Measurements from ENCODE around the gene ZNF594.
"Not testable (repeated sequence)": the region's sequence is repeated elsewhere in the genome, so short reads cannot be mapped to it uniquely, and the experiment has no call there.

The ZNF594 gene

DNA sequence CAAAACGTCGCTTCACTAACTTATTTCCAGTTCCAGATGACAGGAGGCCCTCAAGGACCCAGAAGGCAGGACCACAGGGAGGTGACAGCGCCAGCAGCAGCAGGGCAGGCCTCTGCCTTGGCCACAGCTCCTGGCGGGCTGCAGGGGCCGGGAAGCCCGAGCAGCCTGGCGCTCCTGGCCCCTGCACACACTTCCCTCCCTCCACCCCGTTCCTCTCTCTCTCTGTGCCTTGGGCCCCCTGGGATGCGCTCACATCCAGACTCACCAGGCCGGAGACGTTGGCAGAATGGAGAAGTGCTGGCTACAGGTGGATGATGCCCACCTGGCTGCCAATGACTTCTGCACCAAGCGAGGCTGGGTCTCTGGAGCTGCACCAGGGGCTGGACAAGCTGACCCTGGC is 12.7 kb downstream of the ZNF594 start:
- no peak overlapping the region for H3K23ac ChIP-seq (ENCODE audit: low read depth, low read length, poor library complexity)
- H3K79me1 ChIP-seq (ENCODE audit: low read depth, low read length) = peaks cover 3% of the 10 kb centered on the region
- H3K9ac ChIP-seq (ENCODE audit: low read depth, low read length, poor library complexity) = no peak overlapping the region
- H3K27me3 ChIP-seq (ENCODE audit: control insufficient read depth in 3 of 3, insufficient read depth in 3 of 3, low read depth in 1 of 3, low read length in 3 of 3) = no peaks in the 10 kb centered on the region
- no peak overlapping the region for H2BK5ac ChIP-seq (ENCODE audit: low read length)
- no peak overlapping the region for H3K27ac ChIP-seq (replicated peaks; ENCODE audit: low read length)
- H2BK120ac ChIP-seq (ENCODE audit: low read depth, low read length) = no peak overlapping the region
- no peak overlapping the region for H3K4ac ChIP-seq (ENCODE audit: low read length)
- H3K9me3 ChIP-seq (replicated peaks in 1 of 2; ENCODE audit: control insufficient read depth in 2 of 2, insufficient read depth in 1 of 2, low read depth in 1 of 2, low read length in 2 of 2) = peaks cover 39 to 92% of the 10 kb centered on the region in 2 donors
- no peak overlapping the region for H4K91ac ChIP-seq (ENCODE audit: low read depth, low read length, poor library complexity)
- no peak overlapping the region for H3K14ac ChIP-seq (ENCODE audit: low read length)
- peak overlapping the region; percentile 22 for H3K18ac ChIP-seq (ENCODE audit: low read length)
- no peak overlapping the region for H3K4me3 ChIP-seq (ENCODE audit: low read length in 2 of 2)
- WGBS, 2 donors (ENCODE audit: extremely low coverage in 2 of 2, insufficient read length in 2 of 2, insufficient replicate concordance in 1 of 2) = no CpG with 5 or more reads among the region's 12 CpGs
- no peaks in the 10 kb centered on the region for H3K4me1 ChIP-seq (ENCODE audit: control insufficient read depth in 2 of 2, insufficient read depth in 1 of 2, low read depth in 1 of 2, low read length in 2 of 2)
- H2AK5ac ChIP-seq (ENCODE audit: low read depth, low read length) = no peak overlapping the region
- H2BK12ac ChIP-seq (ENCODE audit: low read length) = no peak overlapping the region
- no peak overlapping the region for H3K4me2 ChIP-seq (ENCODE audit: insufficient read depth, low read length, poor library complexity, severe bottlenecking)
- H2AFZ ChIP-seq (ENCODE audit: low read length) = no peak overlapping the region
- no peak for DNase-seq (ENCODE audit: low spot score)
- no peak overlapping the region for H4K8ac ChIP-seq (ENCODE audit: low read depth, low read length)
- no peak overlapping the region for H2BK15ac ChIP-seq (ENCODE audit: low read length)
- peaks cover 26 to 57% of the 10 kb centered on the region in 2 donors for H3K36me3 ChIP-seq (replicated peaks in 1 of 2; ENCODE audit: control insufficient read depth in 2 of 2, insufficient read depth in 2 of 2, low read length in 2 of 2)

DNA sequence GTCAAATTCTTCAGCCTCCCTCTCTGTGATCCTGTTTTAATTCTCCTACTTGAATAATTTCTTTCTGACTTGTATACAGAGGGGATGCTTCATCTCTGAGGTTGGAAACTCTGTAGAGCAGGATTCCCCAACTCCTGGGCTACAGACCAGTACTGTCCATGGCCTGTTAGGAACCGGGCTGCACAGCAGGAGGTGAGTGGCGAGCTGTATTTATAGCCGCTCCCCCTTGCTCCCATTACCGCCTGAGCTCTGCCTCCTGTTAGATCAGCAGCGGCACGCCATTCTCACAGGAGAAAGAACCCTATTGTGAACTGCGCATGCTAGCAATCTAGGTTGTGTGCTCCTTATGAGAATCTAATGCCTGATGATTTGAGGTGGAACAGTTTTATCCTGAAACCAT is 16.6 kb downstream of the ZNF594 start:
- H4K8ac ChIP-seq (ENCODE audit: low read depth, low read length); H3K18ac ChIP-seq (ENCODE audit: low read length); H2AFZ ChIP-seq (ENCODE audit: low read length); H2AK5ac ChIP-seq (ENCODE audit: low read depth, low read length); H3K4ac ChIP-seq (ENCODE audit: low read length); H2BK120ac ChIP-seq (ENCODE audit: low read depth, low read length); H2BK15ac ChIP-seq (ENCODE audit: low read length); H3K23ac ChIP-seq (ENCODE audit: low read depth, low read length, poor library complexity); DNase-seq (ENCODE audit: low spot score); H3K4me3 ChIP-seq (ENCODE audit: low read length in 2 of 2); H4K91ac ChIP-seq (ENCODE audit: low read depth, low read length, poor library complexity); H3K4me2 ChIP-seq (ENCODE audit: insufficient read depth, low read length, poor library complexity, severe bottlenecking); H3K4me1 ChIP-seq (ENCODE audit: control insufficient read depth in 2 of 2, insufficient read depth in 1 of 2, low read depth in 1 of 2, low read length in 2 of 2); H3K9ac ChIP-seq (ENCODE audit: low read depth, low read length, poor library complexity); H3K14ac ChIP-seq (ENCODE audit: low read length); H3K27ac ChIP-seq (replicated peaks; ENCODE audit: low read length); H2BK12ac ChIP-seq (ENCODE audit: low read length); H3K27me3 ChIP-seq (ENCODE audit: control insufficient read depth in 3 of 3, insufficient read depth in 3 of 3, low read depth in 1 of 3, low read length in 3 of 3); H3K79me1 ChIP-seq (ENCODE audit: low read depth, low read length); H2BK5ac ChIP-seq (ENCODE audit: low read length): not testable (repeated sequence)
- peaks cover 9 to 41% of the 10 kb centered on the region in 2 donors for H3K36me3 ChIP-seq (replicated peaks in 1 of 2; ENCODE audit: control insufficient read depth in 2 of 2, insufficient read depth in 2 of 2, low read length in 2 of 2)
- peaks cover 10 to 54% of the 10 kb centered on the region in 2 donors for H3K9me3 ChIP-seq (replicated peaks in 1 of 2; ENCODE audit: control insufficient read depth in 2 of 2, insufficient read depth in 1 of 2, low read depth in 1 of 2, low read length in 2 of 2)
- no CpG with 5 or more reads among the region's 7 CpGs for WGBS, 2 donors (ENCODE audit: extremely low coverage in 2 of 2, insufficient read length in 2 of 2, insufficient replicate concordance in 1 of 2)

DNA sequence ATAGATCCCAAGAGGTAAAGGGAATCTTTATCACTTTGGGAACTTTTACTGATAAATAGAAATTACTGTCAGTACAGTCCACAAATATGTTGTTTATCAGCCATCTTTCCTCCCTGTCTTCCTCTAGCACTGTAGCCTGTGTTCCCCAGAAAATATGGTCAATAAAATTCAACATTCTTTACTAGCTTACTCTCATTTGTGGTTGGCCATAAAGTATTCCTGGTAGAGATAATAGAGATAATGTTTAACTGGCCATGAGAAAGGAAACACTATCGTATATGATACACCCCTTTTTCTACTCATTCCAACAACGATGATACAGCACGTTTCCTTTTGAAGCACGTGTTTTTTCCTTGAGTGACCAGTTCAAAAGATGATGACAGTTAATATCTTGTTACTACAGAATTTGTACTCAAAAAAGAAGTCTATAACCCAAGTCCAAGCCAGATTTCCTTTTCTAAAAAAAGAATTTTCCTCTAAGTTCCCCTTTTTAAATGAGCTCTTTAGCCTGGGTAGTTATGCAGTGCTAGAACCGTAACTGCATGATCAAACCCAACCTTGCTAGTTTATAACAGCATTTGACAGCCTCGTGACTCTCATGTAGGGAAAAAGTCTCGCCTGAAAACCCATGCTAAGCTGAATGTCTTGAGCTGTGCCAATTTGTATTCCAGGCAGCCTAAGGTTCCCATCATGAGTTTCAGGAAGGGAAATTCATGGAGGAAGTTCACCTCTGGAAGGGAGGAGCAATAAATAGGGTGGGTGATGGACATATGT is 25.7 kb downstream of the ZNF594 start:
- H3K4me2 ChIP-seq (ENCODE audit: insufficient read depth, low read length, poor library complexity, severe bottlenecking); H3K9ac ChIP-seq (ENCODE audit: low read depth, low read length, poor library complexity); H2BK120ac ChIP-seq (ENCODE audit: low read depth, low read length); DNase-seq (ENCODE audit: low spot score); H4K91ac ChIP-seq (ENCODE audit: low read depth, low read length, poor library complexity); H3K9me3 ChIP-seq (replicated peaks in 1 of 2; ENCODE audit: control insufficient read depth in 2 of 2, insufficient read depth in 1 of 2, low read depth in 1 of 2, low read length in 2 of 2); H2BK15ac ChIP-seq (ENCODE audit: low read length); H3K36me3 ChIP-seq (replicated peaks in 1 of 2; ENCODE audit: control insufficient read depth in 2 of 2, insufficient read depth in 2 of 2, low read length in 2 of 2); H2BK5ac ChIP-seq (ENCODE audit: low read length); H2BK12ac ChIP-seq (ENCODE audit: low read length); H3K18ac ChIP-seq (ENCODE audit: low read length); H3K79me1 ChIP-seq (ENCODE audit: low read depth, low read length); H3K23ac ChIP-seq (ENCODE audit: low read depth, low read length, poor library complexity); H2AFZ ChIP-seq (ENCODE audit: low read length); H3K27ac ChIP-seq (replicated peaks; ENCODE audit: low read length); H3K4ac ChIP-seq (ENCODE audit: low read length); H3K4me3 ChIP-seq (ENCODE audit: low read length in 2 of 2); H3K4me1 ChIP-seq (ENCODE audit: control insufficient read depth in 2 of 2, insufficient read depth in 1 of 2, low read depth in 1 of 2, low read length in 2 of 2); H3K14ac ChIP-seq (ENCODE audit: low read length); H3K27me3 ChIP-seq (ENCODE audit: control insufficient read depth in 3 of 3, insufficient read depth in 3 of 3, low read depth in 1 of 3, low read length in 3 of 3); H2AK5ac ChIP-seq (ENCODE audit: low read depth, low read length): not testable (repeated sequence)
- no CpG with 5 or more reads among the region's 7 CpGs for WGBS, 2 donors (ENCODE audit: extremely low coverage in 2 of 2, insufficient read length in 2 of 2, insufficient replicate concordance in 1 of 2)
- H4K8ac ChIP-seq (ENCODE audit: low read depth, low read length) = peak overlapping the region; percentile 65

DNA sequence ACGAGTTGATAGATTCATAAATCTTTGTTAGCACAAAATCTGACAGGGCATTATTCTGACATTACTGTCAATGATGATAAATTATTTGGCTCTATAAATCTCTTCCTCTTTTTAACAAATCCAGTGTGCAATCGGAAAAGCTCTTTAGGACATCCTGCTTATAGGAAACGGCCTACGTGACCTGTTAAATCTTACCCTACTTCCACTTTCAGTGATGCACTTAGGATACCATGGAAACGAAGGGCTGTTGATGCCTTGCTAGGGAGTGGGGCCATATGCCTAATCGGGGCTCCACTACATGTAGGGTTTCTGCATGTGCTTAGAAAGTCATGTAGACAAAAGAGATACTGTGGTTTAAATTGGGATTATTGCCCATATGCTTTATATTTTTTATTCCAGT is 27.2 kb downstream of the ZNF594 start:
- Histone ChIP-seq H3K23ac (ENCODE audit: low read depth, low read length, poor library complexity) (no peak overlapping the region), H2AK5ac (ENCODE audit: low read depth, low read length) (no peak overlapping the region), H2AFZ (ENCODE audit: low read length) (no peak overlapping the region), H3K4me1 (ENCODE audit: control insufficient read depth in 2 of 2, insufficient read depth in 1 of 2, low read depth in 1 of 2, low read length in 2 of 2) (no peaks in the 10 kb centered on the region), H3K18ac (ENCODE audit: low read length) (no peak overlapping the region), H2BK15ac (ENCODE audit: low read length) (no peak overlapping the region), H3K9ac (ENCODE audit: low read depth, low read length, poor library complexity) (no peak overlapping the region), H4K8ac (ENCODE audit: low read depth, low read length) (no peak overlapping the region), H2BK5ac (ENCODE audit: low read length) (no peak overlapping the region), H4K91ac (ENCODE audit: low read depth, low read length, poor library complexity) (no peak overlapping the region), H3K4me2 (ENCODE audit: insufficient read depth, low read length, poor library complexity, severe bottlenecking) (no peak overlapping the region), H2BK120ac (ENCODE audit: low read depth, low read length) (no peak overlapping the region), H3K27me3 (ENCODE audit: control insufficient read depth in 3 of 3, insufficient read depth in 3 of 3, low read depth in 1 of 3, low read length in 3 of 3) (no peaks in the 10 kb centered on the region), H3K36me3 (replicated peaks in 1 of 2; ENCODE audit: control insufficient read depth in 2 of 2, insufficient read depth in 2 of 2, low read length in 2 of 2) (no peaks in the 10 kb centered on the region), H3K14ac (ENCODE audit: low read length) (no peak overlapping the region), H2BK12ac (ENCODE audit: low read length) (no peak overlapping the region), H3K4me3 (ENCODE audit: low read length in 2 of 2) (no peak overlapping the region), H3K79me1 (ENCODE audit: low read depth, low read length) (no peaks in the 10 kb centered on the region), H3K9me3 (replicated peaks in 1 of 2; ENCODE audit: control insufficient read depth in 2 of 2, insufficient read depth in 1 of 2, low read depth in 1 of 2, low read length in 2 of 2) (no peaks in the 10 kb centered on the region), H3K27ac (replicated peaks; ENCODE audit: low read length) (no peak overlapping the region), H3K4ac (ENCODE audit: low read length) (no peak overlapping the region)
- DNase-seq (ENCODE audit: low spot score) = no peak
- no CpG with 5 or more reads among the region's 6 CpGs for WGBS, 2 donors (ENCODE audit: extremely low coverage in 2 of 2, insufficient read length in 2 of 2, insufficient replicate concordance in 1 of 2)
